GM10248 (cell line): ENCODE data around the gene OGA.

ENCODE experiments used
- CTCF ChIA-PET: fragments of 300-600 bp; sonication (Branson Sonifier 250); formaldehyde crosslinking; extraction: SDS; loops from one replicate; lab custom pipeline; 2021; ENCODE audit warnings: antibody characterized with exemption; lab: Yijun Ruan, JAX
- POLR2A ChIA-PET: fragments of 350-650 bp; sonication (Branson Sonifier 250); formaldehyde crosslinking; extraction: SDS; loops from one replicate; lab custom pipeline; 2020; ENCODE audit warnings: antibody characterized with exemption; lab: Yijun Ruan, JAX
- DNase-seq: peaks from one replicate; pipeline ENCODE4 v3.0.0; 2012; ENCODE audit errors: extremely low spot score
- TF ChIP-seq, protein P1 (sequence below): IDR thresholded peaks from 2 replicates; pipeline ENCODE4 v1.5.1; 2012; ENCODE audit warnings: mild to moderate bottlenecking, low read depth; ENCODE audit errors: extremely low read depth, missing control alignments, control extremely low read depth

OGA gene

DNA sequence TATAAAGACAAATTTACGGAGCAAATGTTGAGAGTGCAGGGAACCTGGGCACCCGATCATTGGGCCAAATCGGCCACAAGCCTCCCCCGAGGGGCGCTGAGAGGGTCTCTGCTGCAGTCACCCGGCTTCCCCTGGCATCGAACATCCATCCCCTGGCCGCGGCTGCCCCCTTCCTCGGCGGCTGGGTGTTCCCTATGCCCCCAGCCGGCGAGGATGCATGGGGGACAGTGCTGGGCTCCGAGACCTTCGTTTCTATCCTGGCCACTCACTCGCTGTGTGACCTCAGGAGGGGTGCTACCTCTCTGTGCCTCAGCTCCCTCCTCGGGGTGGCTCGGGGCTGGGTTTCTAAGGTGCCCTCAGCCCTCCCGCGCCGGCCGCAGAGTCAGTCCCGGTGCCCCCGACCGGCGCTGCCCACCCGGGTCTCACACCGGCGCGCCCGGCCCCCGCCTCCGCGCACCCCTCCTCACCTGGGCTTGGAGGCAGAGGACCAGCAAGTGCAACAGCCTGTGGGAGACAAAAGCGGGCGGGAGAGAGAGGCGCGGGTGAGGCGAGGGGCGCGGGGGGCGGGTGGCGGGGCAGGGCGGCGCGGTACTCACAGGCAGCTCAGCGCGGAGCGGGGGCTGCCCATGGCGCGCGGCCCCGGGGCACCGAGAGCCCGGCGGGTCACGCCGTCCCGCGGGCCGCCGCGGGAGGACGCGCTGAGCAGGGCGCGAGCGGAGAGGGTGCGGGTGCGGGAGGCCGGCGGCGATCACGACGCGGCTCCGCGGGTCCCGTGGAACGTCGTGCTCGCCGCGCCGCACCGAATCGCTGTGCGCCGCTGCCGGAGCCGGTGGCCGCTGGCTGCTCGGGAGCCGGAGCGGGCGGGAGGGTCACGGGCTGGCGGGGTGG, 42.7 kb downstream of the OGA start, which contains the start of gene FGF8:
TSS of gene FGF8 (minus strand) at position 842 of the 888 bp plus-strand sequence. CDS start at position 628, 214 bp downstream.
- ChIA-PET CTCF (interaction anchor here (1.3 to 1.4 kb wide), 2 partner anchors 173 to 614 kb away, joined by 3 to 4 read pairs; no protein-coding TSS in a partner anchor), POLR2A (no interaction called here)
- TF ChIP-seq, protein P1, sequence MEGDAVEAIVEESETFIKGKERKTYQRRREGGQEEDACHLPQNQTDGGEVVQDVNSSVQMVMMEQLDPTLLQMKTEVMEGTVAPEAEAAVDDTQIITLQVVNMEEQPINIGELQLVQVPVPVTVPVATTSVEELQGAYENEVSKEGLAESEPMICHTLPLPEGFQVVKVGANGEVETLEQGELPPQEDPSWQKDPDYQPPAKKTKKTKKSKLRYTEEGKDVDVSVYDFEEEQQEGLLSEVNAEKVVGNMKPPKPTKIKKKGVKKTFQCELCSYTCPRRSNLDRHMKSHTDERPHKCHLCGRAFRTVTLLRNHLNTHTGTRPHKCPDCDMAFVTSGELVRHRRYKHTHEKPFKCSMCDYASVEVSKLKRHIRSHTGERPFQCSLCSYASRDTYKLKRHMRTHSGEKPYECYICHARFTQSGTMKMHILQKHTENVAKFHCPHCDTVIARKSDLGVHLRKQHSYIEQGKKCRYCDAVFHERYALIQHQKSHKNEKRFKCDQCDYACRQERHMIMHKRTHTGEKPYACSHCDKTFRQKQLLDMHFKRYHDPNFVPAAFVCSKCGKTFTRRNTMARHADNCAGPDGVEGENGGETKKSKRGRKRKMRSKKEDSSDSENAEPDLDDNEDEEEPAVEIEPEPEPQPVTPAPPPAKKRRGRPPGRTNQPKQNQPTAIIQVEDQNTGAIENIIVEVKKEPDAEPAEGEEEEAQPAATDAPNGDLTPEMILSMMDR: no peak
- no peak for DNase-seq

DNA sequence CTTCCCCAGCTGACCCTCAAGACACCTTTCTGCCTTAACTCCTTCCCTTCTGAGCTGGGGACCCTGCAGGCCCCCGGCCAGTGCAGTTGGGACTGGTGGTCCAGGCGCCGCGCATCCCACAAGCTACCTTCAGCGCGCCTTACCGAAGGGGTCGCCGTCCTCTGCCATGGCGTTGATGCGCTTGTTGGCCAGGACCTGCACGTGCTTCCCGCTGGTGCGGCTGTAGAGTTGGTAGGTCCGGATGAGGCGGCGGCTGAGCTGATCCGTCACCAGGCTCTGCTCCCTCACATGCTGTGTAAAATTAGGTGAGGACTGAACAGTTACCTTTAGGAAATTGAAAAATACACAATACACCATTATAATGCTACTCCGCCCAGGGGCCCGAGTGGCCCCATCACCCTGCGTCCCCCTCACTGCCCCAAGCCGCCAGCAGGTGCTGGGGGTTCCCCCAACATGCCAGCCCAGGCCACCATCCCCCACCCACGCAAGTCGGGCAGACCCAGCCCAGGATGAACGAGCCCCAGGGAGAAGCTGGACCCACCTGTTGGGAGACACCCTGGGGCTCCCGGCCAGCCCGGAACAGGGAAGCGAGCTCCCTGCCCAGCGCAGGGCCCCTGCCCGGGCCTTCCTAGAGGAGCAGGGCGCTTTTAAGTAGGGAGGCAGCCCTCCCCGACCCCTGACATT, 43.5 kb downstream of the OGA start:
- POLR2A ChIA-PET: no interaction called here
- CTCF ChIA-PET: interaction anchor here (1.3 to 7.4 kb wide), 4 partner anchors 13 to 614 kb away, joined by 3 to 44 read pairs (median 4); no protein-coding TSS in a partner anchor
- TF ChIP-seq, protein P1: no peak
- DNase-seq: peak; percentile 33

DNA sequence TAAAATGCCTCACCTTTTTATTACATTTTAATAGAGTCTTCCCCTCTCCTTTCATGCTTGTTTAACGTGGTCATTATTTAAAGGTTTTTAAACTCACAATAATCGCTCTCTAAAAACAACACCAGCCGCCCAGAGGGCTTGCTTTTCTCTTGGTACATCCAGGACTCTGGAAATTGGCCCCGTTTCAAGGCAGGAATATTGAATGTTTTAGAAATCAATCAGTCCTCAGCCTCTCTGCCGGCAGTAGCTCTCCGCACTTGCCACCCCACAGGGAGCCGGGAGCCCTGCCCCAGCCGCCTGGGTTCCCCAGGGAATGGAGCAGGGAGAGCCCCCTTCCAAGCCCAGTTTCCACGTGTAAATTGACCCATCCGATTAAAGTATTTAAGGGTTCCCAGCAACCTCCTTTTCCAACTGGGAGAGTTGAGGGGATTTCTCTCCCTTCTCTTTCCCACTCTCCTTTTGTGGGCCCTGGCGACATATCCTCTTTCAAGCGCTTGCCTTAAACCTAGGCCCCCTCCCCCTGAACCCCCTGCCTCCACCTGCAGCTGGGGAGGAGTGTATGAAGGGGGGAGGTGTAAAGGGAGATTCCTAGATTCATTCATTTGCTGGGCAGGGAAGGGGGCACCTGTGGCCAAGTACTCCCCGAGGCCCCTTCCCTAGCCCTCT, 44.2 kb downstream of the OGA start:
- ChIA-PET CTCF (interaction anchor here (0.6 to 7.4 kb wide), 6 partner anchors 8 to 613 kb away, joined by 3 to 44 read pairs (median 4); partner anchors contain the start of gene NPM3), POLR2A (no interaction called here)
- DNase-seq: no peak
- TF ChIP-seq, protein P1: no peak

DNA sequence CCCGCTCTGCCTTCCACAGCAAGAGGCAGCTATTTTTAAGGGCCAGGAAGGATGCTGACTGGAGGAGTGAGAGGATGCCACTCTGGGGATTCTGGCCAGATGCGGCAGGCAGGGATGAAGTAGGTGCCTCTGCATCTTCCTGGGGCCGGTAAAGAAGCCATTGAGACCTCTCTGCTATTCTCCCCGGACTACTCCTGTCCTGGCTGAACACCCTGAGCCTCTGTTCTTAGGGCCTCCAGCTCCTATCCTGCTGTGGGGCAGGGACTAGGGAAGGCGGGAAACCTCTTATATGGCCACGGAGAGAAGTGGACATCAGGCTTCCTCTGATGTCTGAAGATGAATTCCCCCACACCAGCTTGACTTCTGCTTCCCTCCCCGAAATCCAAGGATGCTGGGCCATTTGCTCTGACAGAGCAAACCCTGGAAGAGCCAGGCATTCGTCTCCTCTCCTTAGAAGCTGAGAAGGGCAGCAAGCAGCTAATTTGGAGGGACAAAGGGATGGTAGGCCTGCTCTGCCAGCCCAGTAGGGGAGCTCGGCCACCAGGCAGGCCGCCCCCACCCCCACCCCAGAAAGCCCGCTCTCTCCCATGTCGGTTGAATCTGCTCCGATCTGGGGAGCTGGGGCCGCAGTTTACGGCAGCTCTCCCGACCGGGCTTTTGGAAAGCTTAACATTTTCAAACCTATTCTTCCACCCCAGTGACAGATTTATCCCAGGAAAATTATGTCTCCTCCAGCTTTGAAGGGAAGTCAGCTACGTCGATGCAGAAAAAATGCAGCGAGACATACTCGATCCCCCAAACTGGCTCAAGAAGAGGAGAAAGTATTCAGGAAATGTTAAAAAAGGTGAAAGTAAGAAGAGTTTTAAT, 45.1 kb downstream of the OGA start:
- ChIA-PET POLR2A (no interaction called here), CTCF (interaction anchor here (0.6 to 7.4 kb wide), 6 partner anchors 9 to 559 kb away, joined by 3 to 44 read pairs (median 4); partner anchors contain the start of gene NPM3)
- TF ChIP-seq, protein P1: no peak
- no peak for DNase-seq

DNA sequence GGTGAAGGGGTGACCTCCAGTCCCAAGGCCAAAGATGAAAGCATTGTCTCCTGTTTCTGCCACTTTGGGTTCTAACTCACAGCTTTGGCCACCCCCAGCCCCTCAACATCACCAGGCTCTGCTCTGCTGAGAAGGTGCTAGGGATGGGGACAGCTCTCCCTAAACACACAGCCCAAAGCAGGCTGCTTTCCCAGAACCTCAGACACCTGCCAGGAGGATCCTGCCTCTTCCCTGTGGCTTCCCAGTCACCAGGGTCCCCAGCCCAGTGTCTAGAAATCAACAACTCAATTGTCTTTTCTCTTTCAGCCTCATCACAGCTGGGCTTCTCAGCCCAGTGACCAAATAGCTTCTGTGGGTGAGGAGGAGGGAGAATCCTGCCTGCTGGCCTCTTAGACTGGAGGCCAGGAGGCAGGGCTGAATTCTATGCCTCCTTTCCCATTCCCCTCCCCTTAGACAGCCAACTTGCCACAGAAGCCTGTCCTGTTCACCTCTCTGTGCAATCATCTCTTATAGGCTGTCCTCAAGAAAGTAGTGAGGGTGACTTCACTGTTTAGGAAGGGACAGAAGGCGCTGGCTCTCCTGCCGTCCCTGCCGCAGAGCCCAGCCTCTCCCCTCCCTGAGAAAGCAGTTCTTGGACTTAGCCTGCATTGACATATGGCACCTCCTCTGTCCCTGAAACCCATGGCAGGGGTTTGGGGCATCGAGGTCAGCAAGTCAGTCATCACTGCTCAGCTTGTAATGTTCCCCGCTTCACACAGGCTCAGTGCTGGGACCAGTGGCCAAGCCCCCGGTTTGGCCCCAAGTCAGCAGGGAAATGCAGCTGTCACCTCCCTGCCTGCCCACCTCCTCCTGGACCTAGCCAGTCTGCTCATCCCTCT, 46.0 kb downstream of the OGA start:
- CTCF ChIA-PET: interaction anchor here (0.8 to 7.4 kb wide), 5 partner anchors 10 to 558 kb away, joined by 3 to 44 read pairs (median 4); partner anchors contain the start of gene NPM3
- DNase-seq: peak; percentile 13
- TF ChIP-seq, protein P1: no peak
- POLR2A ChIA-PET: no interaction called here
